Loucy (cell line): ENCODE results near the gene KCNK1.

Source experiments
- CTCF ChIP-seq: fragments of 200-600 bp; sonication (generic); conservative IDR thresholded peaks from 2 replicates; pipeline ENCODE4 v1.5.1; 2014; ENCODE audit warnings: mild to moderate bottlenecking, antibody characterized with exemption, low read length
- EZH2phosphoT487 ChIP-seq: fragments of 200-600 bp; IDR thresholded peaks from 2 replicates; pipeline ENCODE4 v1.6.1; 2018; ENCODE audit warnings: antibody characterized with exemption, mild to moderate bottlenecking, moderate library complexity, borderline replicate concordance

- no peak for TF ChIP-seq EZH2phosphoT487
- TF ChIP-seq CTCF = no peak
These were observed 11.6 kb downstream of the KCNK1 start for GRCh38 chr1:233625510-233625981.
